Endothelial cell of umbilical vein (primary cell): Measurements from ENCODE around the gene GLB1L2. TPM values are rescaled to one million over a fixed set of nuclear protein-coding genes. Genes with fewer than 3 reads are reported as not detected.

ENCODE experiments used
- BruUV-seq: library from RNA; stranded (reverse); fragments of 400-500 nt; replicated peaks from 2 replicates; lab custom pipeline; 2021; lab: Mats Ljungman, UMichigan
- CTCF ChIA-PET: fragments of 300-600, 350-600 bp; sonication (Branson Sonifier 250); formaldehyde crosslinking; loops from one replicate; lab custom pipeline; 2021; ENCODE audit warnings: antibody characterized with exemption, inconsistent platforms; lab: Charles Lee
- POLR2A ChIA-PET: fragments of 300-600, 350-600 bp; sonication (Branson Sonifier 250); formaldehyde crosslinking; loops from one replicate; lab custom pipeline; 2021; ENCODE audit warnings: antibody characterized with exemption, inconsistent platforms; lab: Charles Lee
- DNase-seq: peaks from one replicate; pipeline ENCODE4 v3.0.0-alpha.2; 2011; ENCODE audit warnings: low read depth, low spot score
- FAIRE-seq: peaks from 2 replicates; lab custom pipeline; 2011; peaks lifted over from hg19 to GRCh38; lab: Jason Lieb, UNC
- H2AFZ ChIP-seq: 2 replicates; pipeline ENCODE4 v1.6.0; 2012; ENCODE audit warnings: low read depth, low read length, control low read depth, inconsistent platforms
- H3K27ac ChIP-seq: 2 replicates; pipeline ENCODE4 v1.5.1; 2011; ENCODE audit warnings: low read depth, mild to moderate bottlenecking, control low read depth, low read length, moderate library complexity; ENCODE audit not compliant: insufficient read depth
- H3K27me3 ChIP-seq, 2 experiments: 2 replicates each; pipeline versions ENCODE4 v1.6.0 to v1.6.1; 2011; ENCODE audit warnings: low read length in 2 of 2, mixed read lengths in 1 of 2; ENCODE audit not compliant: control insufficient read depth in 2 of 2, insufficient read depth in 2 of 2
- H3K36me3 ChIP-seq, 2 experiments: 2 replicates in 1 of 2; 3 replicates in 1 of 2; pipeline ENCODE4 v1.5.1; 2011; ENCODE audit warnings: low read length in 2 of 2, mild to moderate bottlenecking in 1 of 2, moderate library complexity in 1 of 2; ENCODE audit not compliant: control insufficient read depth in 2 of 2, insufficient read depth in 2 of 2; ENCODE audit errors: extremely low read depth in 1 of 2
- H3K4me1 ChIP-seq: 3 replicates; pipeline ENCODE4 v1.5.1; 2011; ENCODE audit warnings: mild to moderate bottlenecking, low read length; ENCODE audit not compliant: control insufficient read depth, insufficient read depth; ENCODE audit errors: extremely low read depth
- H3K4me2 ChIP-seq: 2 replicates; pipeline ENCODE4 v1.6.1; 2011; ENCODE audit warnings: low read length, control low read depth, mixed read lengths; ENCODE audit not compliant: insufficient read depth
- H3K4me3 ChIP-seq, 3 experiments: fragments of 200-600 bp in 1 of 3; sonication (generic), shearing (Covaris generic) in 1 of 3; replicated peaks in 1 of 3; 2 replicates each; pipeline ENCODE4 v1.5.1; 2011 to 2016; ENCODE audit warnings: control low read depth in 3 of 3, low read length in 3 of 3, mild to moderate bottlenecking in 2 of 3, inconsistent platforms in 1 of 3, low read depth in 1 of 3, moderate library complexity in 1 of 3; ENCODE audit not compliant: insufficient read depth in 1 of 3
- H3K79me2 ChIP-seq: 2 replicates; pipeline ENCODE4 v1.6.0; 2012; ENCODE audit warnings: low read length, inconsistent platforms; ENCODE audit not compliant: control insufficient read depth, insufficient read depth
- H3K9ac ChIP-seq: replicated peaks from 2 replicates; pipeline ENCODE3; 2011; ENCODE audit warnings: low read length, control low read depth; ENCODE audit not compliant: insufficient read depth; ENCODE audit errors: extremely low read depth
- H3K9me1 ChIP-seq: replicated peaks from 3 replicates; pipeline ENCODE4 v1.6.0; 2011; ENCODE audit warnings: mild to moderate bottlenecking, low read length; ENCODE audit not compliant: control insufficient read depth, insufficient read depth; ENCODE audit errors: extremely low read depth
- H3K9me3 ChIP-seq: replicated peaks from 2 replicates; pipeline ENCODE4 v1.5.1; 2012; ENCODE audit warnings: low read length, inconsistent platforms; ENCODE audit not compliant: control insufficient read depth, insufficient read depth
- H4K20me1 ChIP-seq: replicated peaks from 2 replicates; pipeline ENCODE3; 2011; ENCODE audit warnings: mild to moderate bottlenecking, low read length; ENCODE audit not compliant: control insufficient read depth, insufficient read depth; ENCODE audit errors: extremely low read depth
- CTCF ChIP-seq, 2 donors: IDR thresholded peaks; 1 replicate in 1 of 2; 2 replicates in 1 of 2; pipeline ENCODE4 v1.5.1; 2011; ENCODE audit warnings: low read length in 2 of 2, mild to moderate bottlenecking in 2 of 2, moderate library complexity in 2 of 2, control low read depth in 1 of 2, inconsistent platforms in 1 of 2, low read depth in 1 of 2; ENCODE audit not compliant: insufficient read depth in 1 of 2; ENCODE audit errors: extremely low read depth in 1 of 2
- EZH2 ChIP-seq: IDR thresholded peaks from 2 replicates; pipeline ENCODE4 v1.6.1; 2012; ENCODE audit warnings: borderline replicate concordance, low read depth, mild to moderate bottlenecking, moderate library complexity, low read length, inconsistent platforms; ENCODE audit not compliant: severe bottlenecking
- FOS ChIP-seq: IDR thresholded peaks from 2 replicates; pipeline ENCODE4 v1.6.1; 2011; ENCODE audit warnings: mild to moderate bottlenecking, low read length, moderate library complexity, borderline replicate concordance; ENCODE audit not compliant: insufficient read depth
- GATA2 ChIP-seq: IDR thresholded peaks from 2 replicates; pipeline ENCODE4 v1.7.0; 2011; ENCODE audit warnings: low read depth, mild to moderate bottlenecking, moderate library complexity, mixed read lengths, low read length; ENCODE audit not compliant: insufficient read length, insufficient read depth
- JUN ChIP-seq: IDR thresholded peaks from 2 replicates; pipeline ENCODE4 v1.6.1; 2011; ENCODE audit warnings: borderline replicate concordance, low read depth; ENCODE audit not compliant: insufficient read length, insufficient read depth
- MAX ChIP-seq: IDR thresholded peaks from 2 replicates; pipeline ENCODE4 v1.6.1; 2011; ENCODE audit not compliant: insufficient read depth, insufficient read length
- MYC ChIP-seq: IDR thresholded peaks from one replicate; pipeline ENCODE4 v1.6.1; 2011; ENCODE audit warnings: mild to moderate bottlenecking, low read depth, low read length
- POLR2A ChIP-seq: IDR thresholded peaks from 2 replicates; pipeline ENCODE4 v1.6.1; 2012; ENCODE audit warnings: low read depth, mild to moderate bottlenecking, control low read depth, low read length
- POLR2AphosphoS5 ChIP-seq: IDR thresholded peaks from 2 replicates; pipeline ENCODE4 v1.6.1; 2012; ENCODE audit warnings: low read depth, mild to moderate bottlenecking, control low read depth, low read length, moderate library complexity; ENCODE audit not compliant: insufficient read depth
- dilution Hi-C: fragments of 300-500 bp; cut with MboI; formaldehyde crosslinking; loops from one replicate; pipeline ENCODE4 v1.15.0; 2019; ENCODE audit warnings: low sequenced_read_pairs; ENCODE audit not compliant: extremely low pct_ligation_motif_present
- intact Hi-C: fragments of 100-400 bp; cut with micrococcal nuclease; formaldehyde crosslinking; loops from one replicate; pipeline ENCODE4 v1.10.0; 2022
- polyA plus RNA-seq, 4 experiments: library from polyadenylated mRNA; depleted of rRNA in 3 of 4; stranded (reverse) in 3 of 4; unstranded in 1 of 4; fragments of >200 nt; gene quantifications; 2 replicates each; pipeline versions ENCODE4 v1.2.1 to v1.2.3, GENCODE V29; 2011 to 2012; ENCODE audit warnings: missing spikeins in 1 of 4
- total RNA-seq: library from RNA; stranded (reverse); gene quantifications from 2 replicates; pipeline ENCODE4 v1.2.3, GENCODE V29; 2021

The GLB1L2 gene
- total and polyA plus RNA-seq, 2 donors (not counting 3 experiments of a cell fraction or from before 2014, with no cell fraction given), result 0.55 to 0.59 TPM

- ChIA-PET CTCF (no interaction called here), POLR2A (no interaction called here)
- TF ChIP-seq POLR2A (no peak), MYC (no peak), JUN (no peak), POLR2AphosphoS5 (no peak), EZH2 (no peak), GATA2 (no peak), MAX (no peak), CTCF (IDR thresholded peaks at IDR 0.05; ENCODE audit: extremely low read depth in 1 of 2, insufficient read depth in 1 of 2, low read depth in 1 of 2, low read length in 2 of 2) (no peak), FOS (no peak)
- FAIRE-seq, result no peak
- DNase-seq, result no peak
- dilution Hi-C loops (no loop called here), intact Hi-C loops (no loop called here)
- H3K27ac ChIP-seq, result no peak overlapping the region
- no peaks in the 10 kb centered on the region for H3K36me3 ChIP-seq
- H3K4me2 ChIP-seq, result no peak overlapping the region
- H3K79me2 ChIP-seq, result no peaks in the 10 kb centered on the region
- no peaks in the 10 kb centered on the region for H3K4me1 ChIP-seq
- no peak overlapping the region for H3K9ac ChIP-seq
- no peak overlapping the region for H3K4me3 ChIP-seq
- no peaks in the 10 kb centered on the region for H3K9me3 ChIP-seq
- no peak overlapping the region for H2AFZ ChIP-seq
- no peaks in the 10 kb centered on the region for H3K27me3 ChIP-seq
- BruUV-seq, result no TSS peak
- H3K9me1 ChIP-seq, result no peaks in the 10 kb centered on the region
- no peaks in the 10 kb centered on the region for H4K20me1 ChIP-seq
These were observed 32.5 kb downstream of the GLB1L2 start for GRCh38 chr11:134364261-134364660.
